HepG2 (cell line): ENCODE results near the gene PLA2G4D. TPM values are rescaled to one million over a fixed set of nuclear protein-coding genes. Genes with fewer than 3 reads are reported as not detected.
A peak's percentile ranks its signal among the peaks of the same experiment; 100 is the strongest.

ENCODE experiments used
- CCDC6 ChIP-seq: sonication (generic); formaldehyde crosslinking; IDR thresholded peaks from 2 replicates; pipeline ENCODE4 v1.8.1; 2022; ENCODE audit warnings: mild to moderate bottlenecking, missing genetic modification reagents, moderate library complexity
- KLF9 ChIP-seq: IDR thresholded peaks from 2 replicates; pipeline ENCODE4 v1.6.1; 2016; ENCODE audit warnings: low read depth
- LCORL ChIP-seq, 2 experiments: fragments of 450-650 bp in 1 of 2; sonication (generic) in 1 of 2; formaldehyde crosslinking in 1 of 2; IDR thresholded peaks; 2 replicates each; pipeline versions ENCODE4 v1.5.0 to v1.6.1; 2017 to 2020; ENCODE audit warnings: antibody characterized with exemption in 1 of 2, missing genetic modification reagents in 1 of 2
- MTA1 ChIP-seq: sonication (generic); formaldehyde crosslinking; IDR thresholded peaks from 2 replicates; pipeline ENCODE4 v1.4.0; 2020; ENCODE audit warnings: missing genetic modification reagents, mild to moderate bottlenecking, borderline replicate concordance
- NR2F1 ChIP-seq, 2 experiments: fragments of 450-650 bp in 1 of 2; formaldehyde crosslinking in 1 of 2; IDR thresholded peaks; 2 replicates each; pipeline versions ENCODE4 v1.5.0 to v1.6.1; 2016 to 2020; ENCODE audit warnings: mild to moderate bottlenecking in 1 of 2, missing compliant biosample characterization in 1 of 2, missing genetic modification reagents in 1 of 2, moderate library complexity in 1 of 2
- SETDB1 ChIP-seq: sonication (generic); formaldehyde crosslinking; IDR thresholded peaks from 2 replicates; pipeline ENCODE4 v1.5.1; 2020; ENCODE audit warnings: missing genetic modification reagents, mild to moderate bottlenecking, borderline replicate concordance
- SOX13 ChIP-seq, 3 experiments: fragments of 450-650 bp in 1 of 3; sonication (generic) in 1 of 3; formaldehyde crosslinking in 1 of 3; IDR thresholded peaks in 2 of 3; conservative IDR thresholded peaks in 1 of 3; 2 replicates each; pipeline versions ENCODE4 v1.5.0 to v1.6.1; 2016 to 2020; ENCODE audit warnings: antibody characterized with exemption in 1 of 3, mild to moderate bottlenecking in 1 of 3, missing compliant biosample characterization in 1 of 3, missing genetic modification reagents in 1 of 3, moderate library complexity in 1 of 3
- ZNF281 ChIP-seq: sonication (generic); formaldehyde crosslinking; IDR thresholded peaks from 2 replicates; pipeline ENCODE4 v1.4.0; 2020; ENCODE audit warnings: missing genetic modification reagents, borderline replicate concordance
- ZNF512B ChIP-seq: sonication (generic); formaldehyde crosslinking; IDR thresholded peaks from 2 replicates; pipeline ENCODE4 v1.5.1; 2020; ENCODE audit warnings: missing genetic modification reagents, mild to moderate bottlenecking, borderline replicate concordance
- ZNF567 ChIP-seq: sonication (generic); formaldehyde crosslinking; IDR thresholded peaks from 2 replicates; pipeline ENCODE4 v1.8.1; 2023; ENCODE audit warnings: mild to moderate bottlenecking, missing genetic modification reagents, borderline replicate concordance
- ZNF772 ChIP-seq: sonication (generic); formaldehyde crosslinking; IDR thresholded peaks from 2 replicates; pipeline ENCODE4 v1.5.0; 2020; ENCODE audit warnings: mild to moderate bottlenecking, missing genetic modification reagents
- ZSCAN20 ChIP-seq: sonication (generic); formaldehyde crosslinking; IDR thresholded peaks from 2 replicates; pipeline ENCODE4 v1.4.0; 2020; ENCODE audit warnings: missing genetic modification reagents, mild to moderate bottlenecking, borderline replicate concordance
- ZSCAN5A ChIP-seq: sonication (generic); formaldehyde crosslinking; IDR thresholded peaks from 2 replicates; pipeline ENCODE4 v1.8.0; 2022; ENCODE audit warnings: mild to moderate bottlenecking, missing genetic modification reagents, borderline replicate concordance
- polyA plus RNA-seq, 8 experiments: library from polyadenylated mRNA; depleted of rRNA in 3 of 8; stranded (reverse) in 7 of 8; unstranded in 1 of 8; fragments of >200 nt; fragmentation: Illumina TruSeq in 4 of 8; extraction: Trizol in 4 of 8; gene quantifications; 2 replicates each; pipeline versions ENCODE4 v1.2.1 to v1.2.3, GENCODE V29; 2011 to 2016; ENCODE audit warnings: low read depth in 4 of 8, missing spikeins in 1 of 8, mixed read lengths in 1 of 8; ENCODE audit not compliant: insufficient read depth in 1 of 8
- total RNA-seq, 5 experiments: library from RNA; depleted of rRNA; stranded (reverse); fragments of >200 nt; fragmentation: Illumina TruSeq; extraction: Trizol; gene quantifications; 2 replicates each; pipeline ENCODE4 v1.2.3, GENCODE V29; 2016; ENCODE audit warnings: low read depth in 1 of 5
- TF ChIP-seq, protein P1 (sequence below): IDR thresholded peaks from 2 replicates; pipeline ENCODE4 v1.6.1; 2018; ENCODE audit warnings: missing genetic modification reagents
- TF ChIP-seq, protein P2 (sequence below): sonication (generic); formaldehyde crosslinking; conservative IDR thresholded peaks from 2 replicates; pipeline ENCODE4 v1.4.0; 2020; ENCODE audit warnings: missing genetic modification reagents

PLA2G4D gene
- total and polyA plus RNA-seq, 2 of the 13 experiments (the other 11 are each of a cell fraction or from before 2014, with no cell fraction given) = 0.04 to 0.21 TPM

DNA sequence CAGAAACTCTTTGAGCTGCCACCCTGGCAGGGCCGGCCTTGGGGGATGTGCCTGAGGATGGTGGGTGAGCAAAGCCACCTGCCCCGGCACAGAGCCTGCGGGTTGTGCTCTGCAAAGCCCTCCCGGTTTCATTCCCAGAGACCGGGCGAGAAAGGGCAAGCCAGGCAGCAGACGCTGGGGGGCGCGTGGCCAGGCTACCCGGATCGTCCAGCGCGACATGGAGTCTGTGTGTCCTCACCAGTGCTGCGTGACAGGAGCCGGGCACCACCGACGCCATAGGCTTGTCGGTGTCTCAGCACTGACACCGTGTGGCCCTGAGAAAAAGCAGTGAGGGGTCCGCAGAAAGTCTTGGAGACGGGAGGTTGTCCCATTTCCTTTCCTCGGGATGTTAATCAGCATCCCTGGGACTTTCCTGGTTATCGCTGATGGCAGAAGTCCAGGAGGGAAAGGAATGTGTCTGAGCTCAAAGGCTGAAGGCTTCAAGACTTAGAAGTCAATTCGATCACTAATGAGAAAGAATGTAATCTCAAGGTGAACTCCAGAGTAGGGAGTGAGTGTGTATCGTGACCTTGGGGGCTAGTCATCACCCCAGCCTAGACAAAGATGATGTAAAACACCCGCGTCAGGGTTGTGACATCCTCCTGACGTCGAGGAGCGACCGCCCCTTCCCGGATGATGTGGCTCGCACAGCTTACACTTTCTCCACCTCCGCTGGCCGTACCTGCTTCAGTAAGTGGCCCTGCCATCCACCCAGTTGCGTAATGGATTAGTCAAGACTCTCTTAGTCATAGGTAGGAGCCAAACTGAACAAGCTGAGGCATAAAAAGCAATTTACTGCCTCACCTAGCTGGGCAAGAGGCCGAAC is 37.2 kb downstream of the PLA2G4D start (continued):
- TF ChIP-seq SOX13 (IDR thresholded peaks at IDR 0.05) = no peak
- peak in 1 of 2 experiments; percentile 18; a peak in 1 of 4 replicates for TF ChIP-seq SOX13 (CRISPR knock-in tag; conservative IDR thresholded peaks at IDR 0.05 in 1 of 2, IDR thresholded peaks at IDR 0.05 in 1 of 2)
- TF ChIP-seq ZSCAN5A (CRISPR knock-in tag) = no peak
- no peak for TF ChIP-seq KLF9 (CRISPR knock-in tag)
- TF ChIP-seq, protein P1, sequence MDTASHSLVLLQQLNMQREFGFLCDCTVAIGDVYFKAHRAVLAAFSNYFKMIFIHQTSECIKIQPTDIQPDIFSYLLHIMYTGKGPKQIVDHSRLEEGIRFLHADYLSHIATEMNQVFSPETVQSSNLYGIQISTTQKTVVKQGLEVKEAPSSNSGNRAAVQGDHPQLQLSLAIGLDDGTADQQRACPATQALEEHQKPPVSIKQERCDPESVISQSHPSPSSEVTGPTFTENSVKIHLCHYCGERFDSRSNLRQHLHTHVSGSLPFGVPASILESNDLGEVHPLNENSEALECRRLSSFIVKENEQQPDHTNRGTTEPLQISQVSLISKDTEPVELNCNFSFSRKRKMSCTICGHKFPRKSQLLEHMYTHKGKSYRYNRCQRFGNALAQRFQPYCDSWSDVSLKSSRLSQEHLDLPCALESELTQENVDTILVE = no peak
- no peak for TF ChIP-seq ZSCAN20 (CRISPR knock-in tag)
- TF ChIP-seq, protein P2, sequence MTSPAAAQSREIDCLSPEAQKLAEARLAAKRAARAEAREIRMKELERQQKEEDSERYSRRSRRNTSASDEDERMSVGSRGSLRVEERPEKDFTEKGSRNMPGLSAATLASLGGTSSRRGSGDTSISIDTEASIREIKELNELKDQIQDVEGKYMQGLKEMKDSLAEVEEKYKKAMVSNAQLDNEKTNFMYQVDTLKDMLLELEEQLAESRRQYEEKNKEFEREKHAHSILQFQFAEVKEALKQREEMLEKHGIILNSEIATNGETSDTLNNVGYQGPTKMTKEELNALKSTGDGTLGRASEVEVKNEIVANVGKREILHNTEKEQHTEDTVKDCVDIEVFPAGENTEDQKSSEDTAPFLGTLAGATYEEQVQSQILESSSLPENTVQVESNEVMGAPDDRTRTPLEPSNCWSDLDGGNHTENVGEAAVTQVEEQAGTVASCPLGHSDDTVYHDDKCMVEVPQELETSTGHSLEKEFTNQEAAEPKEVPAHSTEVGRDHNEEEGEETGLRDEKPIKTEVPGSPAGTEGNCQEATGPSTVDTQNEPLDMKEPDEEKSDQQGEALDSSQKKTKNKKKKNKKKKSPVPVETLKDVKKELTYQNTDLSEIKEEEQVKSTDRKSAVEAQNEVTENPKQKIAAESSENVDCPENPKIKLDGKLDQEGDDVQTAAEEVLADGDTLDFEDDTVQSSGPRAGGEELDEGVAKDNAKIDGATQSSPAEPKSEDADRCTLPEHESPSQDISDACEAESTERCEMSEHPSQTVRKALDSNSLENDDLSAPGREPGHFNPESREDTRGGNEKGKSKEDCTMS (CRISPR knock-in tag) = no peak
- no peak; the same call in 1 of the 2 replicates for TF ChIP-seq CCDC6
- TF ChIP-seq SETDB1 (CRISPR knock-in tag) = no peak
- peak; percentile 63; the same call in 1 of the 2 replicates for TF ChIP-seq MTA1
- no peak for TF ChIP-seq ZNF772
- no peak for TF ChIP-seq NR2F1 (CRISPR knock-in tag; IDR thresholded peaks at IDR 0.05)
- 0 out of 2 replicates have a peak, but pooled peaks have one; percentile 58 for TF ChIP-seq ZNF567
- no peak for TF ChIP-seq ZNF512B (CRISPR knock-in tag)
- TF ChIP-seq ZNF281 (CRISPR knock-in tag) = no peak
- no peak for TF ChIP-seq LCORL (IDR thresholded peaks at IDR 0.05)
- no peak for TF ChIP-seq LCORL (CRISPR knock-in tag; IDR thresholded peaks at IDR 0.05)
